Gastrocnemius medialis (tissue), 4 donors: Measurements from ENCODE around the gene ITIH1. TPM values are rescaled to one million over a fixed set of nuclear protein-coding genes. Genes with fewer than 3 reads are reported as not detected.

Experiments used
- ATAC-seq, 2 donors: fragments of 150-250 bp; one replicate each; pipeline ENCODE4 v1.9.1; 2016
- DNase-seq, 2 donors: peaks; one replicate each; pipeline ENCODE4 v3.0.0-alpha.2; 2019
- H3K27ac ChIP-seq, 4 donors: fragments of 200-600 bp; sonication (generic); 1 replicate in 1 of 4; 2 replicates in 3 of 4; pipeline ENCODE4 v1.5.1; 2016 to 2018; ENCODE audit warnings: mild to moderate bottlenecking in 2 of 4, moderate library complexity in 1 of 4
- H3K27me3 ChIP-seq, 3 donors: fragments of 200-600 bp; sonication (generic) in 2 of 3; 1 replicate in 1 of 3; 2 replicates in 2 of 3; pipeline versions ENCODE4 v1.5.1 to v1.6.0; 2016 to 2019; ENCODE audit warnings: mild to moderate bottlenecking in 1 of 3, moderate library complexity in 1 of 3
- H3K36me3 ChIP-seq, 2 donors: fragments of 200-600 bp; sonication (generic) in 1 of 2; one replicate each; pipeline ENCODE4 v1.5.1; 2017 to 2018
- H3K4me1 ChIP-seq, 2 donors: fragments of 200-600 bp; sonication (generic) in 1 of 2; one replicate each; pipeline ENCODE4 v1.5.1; 2016 to 2017; ENCODE audit warnings: mild to moderate bottlenecking in 2 of 2
- H3K4me3 ChIP-seq, 4 donors: fragments of 200-600 bp; sonication (generic) in 3 of 4; 1 replicate in 1 of 4; 2 replicates in 3 of 4; pipeline ENCODE4 v1.5.1; 2016 to 2019; ENCODE audit warnings: mild to moderate bottlenecking in 2 of 4
- H3K9me3 ChIP-seq, 3 donors: fragments of 200-600 bp; sonication (generic) in 2 of 3; 1 replicate in 1 of 3; 2 replicates in 2 of 3; pipeline ENCODE4 v1.5.1; 2016 to 2019
- CTCF ChIP-seq, 5 experiments: fragments of 450-650 bp in 3 of 5; fragments of 200-600 bp in 2 of 5; sonication (generic) in 2 of 5; IDR thresholded peaks in 4 of 5; conservative IDR thresholded peaks in 1 of 5; 1 replicate in 4 of 5; 2 replicates in 1 of 5; pipeline ENCODE4 v1.5.1; 2016 to 2019; ENCODE audit warnings: antibody characterized with exemption in 5 of 5, mild to moderate bottlenecking in 3 of 5, moderate library complexity in 3 of 5
- POLR2A ChIP-seq, 2 donors: fragments of 450-650 bp; IDR thresholded peaks; one replicate each; pipeline ENCODE4 v1.6.1; 2017; ENCODE audit warnings: antibody characterized with exemption in 2 of 2, mild to moderate bottlenecking in 2 of 2, moderate library complexity in 2 of 2
- in situ Hi-C, 4 donors: fragments of 200-750 bp; cut with MboI; loops; one replicate each; pipeline versions ENCODE4 v1.15.0 to v1.8.0; 2017; ENCODE audit warnings: low sequenced_read_pairs in 4 of 4
- intact Hi-C: fragments of 100-400 bp; cut with DNase I; formaldehyde crosslinking; loops from one replicate; pipeline ENCODE4 v1.15.1; 2023; ENCODE audit warnings: low total_unique reads
- total RNA-seq, 4 donors: library from RNA; depleted of rRNA; stranded (reverse); fragments of >200 nt; gene quantifications; one replicate each; pipeline versions ENCODE4 v1.1.0 to v1.2.3, GENCODE V29; 2016

ITIH1 gene
- total RNA-seq, 4 donors from 2014 or later: 0.72 to 2.1 TPM; not detected in 2

GRCh38 chr3:52743721-52744120, 33.7 kb upstream of the ITIH1 start:
- Histone ChIP-seq H3K27me3 (no peaks in the 10 kb centered on the region), H3K9me3 (no peaks in the 10 kb centered on the region), H3K36me3 (peaks cover 0 to 91% of the 10 kb centered on the region in 2 donors), H3K4me1 (no peaks in the 10 kb centered on the region), H3K4me3 (no peak overlapping the region), H3K27ac (no peak overlapping the region)
- in situ Hi-C loops (loop anchor here in 3 of 4 donors (10.0 to 25.0 kb wide), 4 partner anchors 191 to 344 kb away; no protein-coding TSS in a partner anchor), intact Hi-C loops (loop anchor here (2.0 kb wide), 1 partner anchor 329 kb away; no protein-coding TSS in a partner anchor)
- TF ChIP-seq CTCF (IDR thresholded peaks at IDR 0.05 in 4 of 5, conservative IDR thresholded peaks at IDR 0.05 in 1 of 5) (no peak), POLR2A (IDR thresholded peaks at IDR 0.05) (no peak)
- DNase-seq (no peak), ATAC-seq (no peak)

GRCh38 chr3:52752045-52752660, 25.2 kb upstream of the ITIH1 start:
- intact Hi-C loops (no loop called here), in situ Hi-C loops (no loop called here)
- no peak for TF ChIP-seq POLR2A (IDR thresholded peaks at IDR 0.05)
- TF ChIP-seq CTCF (IDR thresholded peaks at IDR 0.05 in 4 of 5, conservative IDR thresholded peaks at IDR 0.05 in 1 of 5): no peak
- Histone ChIP-seq H3K4me3 (no peak overlapping the region), H3K9me3 (no peaks in the 10 kb centered on the region), H3K27me3 (no peaks in the 10 kb centered on the region), H3K4me1 (no peaks in the 10 kb centered on the region), H3K36me3 (peaks cover 0 to 66% of the 10 kb centered on the region in 2 donors), H3K27ac (no peak overlapping the region)
- no peak for ATAC-seq
- no peak for DNase-seq

GRCh38 chr3:52754373-52754772, 23.0 kb upstream of the ITIH1 start:
- in situ Hi-C loops: no loop called here
- ATAC-seq: no peak
- Histone ChIP-seq H3K9me3 (no peaks in the 10 kb centered on the region), H3K27ac (no peak overlapping the region), H3K4me3 (no peak overlapping the region), H3K27me3 (no peaks in the 10 kb centered on the region), H3K36me3 (peaks cover 0 to 61% of the 10 kb centered on the region in 2 donors), H3K4me1 (no peaks in the 10 kb centered on the region)
- no peak for DNase-seq
- TF ChIP-seq POLR2A (IDR thresholded peaks at IDR 0.05) (no peak), CTCF (IDR thresholded peaks at IDR 0.05 in 4 of 5, conservative IDR thresholded peaks at IDR 0.05 in 1 of 5) (no peak)
- intact Hi-C loops: no loop called here

- Histone ChIP-seq H3K27ac (no peak overlapping the region), H3K4me1 (no peaks in the 10 kb centered on the region), H3K36me3 (peaks cover 0 to 59% of the 10 kb centered on the region in 2 donors), H3K9me3 (no peaks in the 10 kb centered on the region), H3K4me3 (no peak overlapping the region), H3K27me3 (no peaks in the 10 kb centered on the region)
- no peak for TF ChIP-seq CTCF (IDR thresholded peaks at IDR 0.05 in 4 of 5, conservative IDR thresholded peaks at IDR 0.05 in 1 of 5)
- TF ChIP-seq POLR2A (IDR thresholded peaks at IDR 0.05): no peak
- DNase-seq (no peak), ATAC-seq (no peak)
- intact Hi-C loops: no loop called here
- in situ Hi-C loops: no loop called here
Measured at GRCh38 chr3:52756141-52756540, 21.3 kb upstream of the ITIH1 start.
